Measurements from ENCODE around the gene OMA1. TPM values are rescaled to one million over a fixed set of nuclear protein-coding genes. Genes with fewer than 3 reads are reported as not detected.

The OMA1 gene
- total and polyA plus RNA-seq, 2 donors from 2014 or later = 24.8 to 42.6 TPM

- Histone ChIP-seq H3K4me1 (ENCODE audit: control insufficient read depth in 2 of 3, insufficient read depth in 2 of 3, low read depth in 1 of 3, low read length in 3 of 3) (no peaks in the 10 kb centered on the region), H3K9ac (ENCODE audit: low read length in 3 of 3) (no peak overlapping the region), H3K4me3 (ENCODE audit: low read length in 3 of 3) (no peak overlapping the region), H3K27ac (ENCODE audit: low read depth in 2 of 2, low read length in 2 of 2) (no peak overlapping the region), H3K27me3 (ENCODE audit: control insufficient read depth, insufficient read depth, low read length) (no peaks in the 10 kb centered on the region), H3K36me3 (ENCODE audit: control insufficient read depth in 2 of 3, insufficient read depth in 3 of 3, low read length in 3 of 3) (peaks cover 0 to 7% (median 6%) of the 10 kb centered on the region in 3 donors), H3K9me3 (ENCODE audit: control insufficient read depth in 2 of 3, insufficient read depth in 1 of 3, low read length in 3 of 3) (peaks cover 0 to 5% (median 0%) of the 10 kb centered on the region in 3 donors)
- no peak for TF ChIP-seq CTCF (IDR thresholded peaks at IDR 0.05; ENCODE audit: borderline replicate concordance, extremely low read depth, insufficient read depth)
- FAIRE-seq (no peak), DNase-seq (no peak)
- intact Hi-C loops (cut with DNase I) = no loop called here
Measured at GRCh38 chr1:58508629-58509028, 37.9 kb downstream of the OMA1 start.

GRCh38 chr1:58505286-58505685 is 41.2 kb downstream of the OMA1 start:
- Histone ChIP-seq H3K27ac (ENCODE audit: low read depth in 2 of 2, low read length in 2 of 2) (no peak overlapping the region), H3K36me3 (ENCODE audit: control insufficient read depth in 2 of 3, insufficient read depth in 3 of 3, low read length in 3 of 3) (peaks cover 0 to 11% (median 5%) of the 10 kb centered on the region in 3 donors), H3K4me3 (ENCODE audit: low read length in 3 of 3) (no peak overlapping the region), H3K9me3 (ENCODE audit: control insufficient read depth in 2 of 3, insufficient read depth in 1 of 3, low read length in 3 of 3) (no peaks in the 10 kb centered on the region), H3K9ac (ENCODE audit: low read length in 3 of 3) (no peak overlapping the region), H3K4me1 (ENCODE audit: control insufficient read depth in 2 of 3, insufficient read depth in 2 of 3, low read depth in 1 of 3, low read length in 3 of 3) (no peaks in the 10 kb centered on the region), H3K27me3 (ENCODE audit: control insufficient read depth, insufficient read depth, low read length) (no peaks in the 10 kb centered on the region)
- intact Hi-C loops (cut with DNase I) = no loop called here
- no peak for TF ChIP-seq CTCF (IDR thresholded peaks at IDR 0.05; ENCODE audit: borderline replicate concordance, extremely low read depth, insufficient read depth)
- FAIRE-seq (no peak), DNase-seq (no peak)

- Histone ChIP-seq H3K27me3 (ENCODE audit: control insufficient read depth, insufficient read depth, low read length) (no peaks in the 10 kb centered on the region), H3K9ac (ENCODE audit: low read length in 3 of 3) (no peak overlapping the region), H3K4me3 (ENCODE audit: low read length in 3 of 3) (no peak overlapping the region), H3K4me1 (ENCODE audit: control insufficient read depth in 2 of 3, insufficient read depth in 2 of 3, low read depth in 1 of 3, low read length in 3 of 3) (no peaks in the 10 kb centered on the region), H3K9me3 (ENCODE audit: control insufficient read depth in 2 of 3, insufficient read depth in 1 of 3, low read length in 3 of 3) (no peaks in the 10 kb centered on the region), H3K36me3 (ENCODE audit: control insufficient read depth in 2 of 3, insufficient read depth in 3 of 3, low read length in 3 of 3) (peaks cover 0 to 11% (median 3%) of the 10 kb centered on the region in 3 donors), H3K27ac (ENCODE audit: low read depth in 2 of 2, low read length in 2 of 2) (no peak overlapping the region)
- DNase-seq = no peak
- intact Hi-C loops (cut with DNase I) = no loop called here
- no peak for FAIRE-seq
- no peak for TF ChIP-seq CTCF (IDR thresholded peaks at IDR 0.05; ENCODE audit: borderline replicate concordance, extremely low read depth, insufficient read depth)
Measured at GRCh38 chr1:58502519-58502918, 44.0 kb downstream of the OMA1 start.

- H3K9ac ChIP-seq (ENCODE audit: low read length in 3 of 3) = no peak overlapping the region
- no peak for FAIRE-seq
- no peaks in the 10 kb centered on the region for H3K27me3 ChIP-seq (ENCODE audit: control insufficient read depth, insufficient read depth, low read length)
- intact Hi-C loops (cut with DNase I) = no loop called here
- H3K27ac ChIP-seq (ENCODE audit: low read depth in 2 of 2, low read length in 2 of 2) = no peak overlapping the region
- TF ChIP-seq CTCF (IDR thresholded peaks at IDR 0.05; ENCODE audit: borderline replicate concordance, extremely low read depth, insufficient read depth) = no peak
- no peaks in the 10 kb centered on the region for H3K9me3 ChIP-seq (ENCODE audit: control insufficient read depth in 2 of 3, insufficient read depth in 1 of 3, low read length in 3 of 3)
- no peak overlapping the region for H3K4me3 ChIP-seq (ENCODE audit: low read length in 3 of 3)
- H3K36me3 ChIP-seq (ENCODE audit: control insufficient read depth in 2 of 3, insufficient read depth in 3 of 3, low read length in 3 of 3) = peaks cover 0 to 11% (median 3%) of the 10 kb centered on the region in 3 donors
- no peaks in the 10 kb centered on the region for H3K4me1 ChIP-seq (ENCODE audit: control insufficient read depth in 2 of 3, insufficient read depth in 2 of 3, low read depth in 1 of 3, low read length in 3 of 3)
- DNase-seq = no peak
Measured at GRCh38 chr1:58500043-58500442, 46.5 kb downstream of the OMA1 start.

Data from kidney (tissue), 14 donors.